ENCODE data around the gene C17orf100.
"Not testable (repeated sequence)": the region's sequence is repeated elsewhere in the genome, so short reads cannot be mapped to it uniquely, and the experiment has no call there.

Gene C17orf100

DNA sequence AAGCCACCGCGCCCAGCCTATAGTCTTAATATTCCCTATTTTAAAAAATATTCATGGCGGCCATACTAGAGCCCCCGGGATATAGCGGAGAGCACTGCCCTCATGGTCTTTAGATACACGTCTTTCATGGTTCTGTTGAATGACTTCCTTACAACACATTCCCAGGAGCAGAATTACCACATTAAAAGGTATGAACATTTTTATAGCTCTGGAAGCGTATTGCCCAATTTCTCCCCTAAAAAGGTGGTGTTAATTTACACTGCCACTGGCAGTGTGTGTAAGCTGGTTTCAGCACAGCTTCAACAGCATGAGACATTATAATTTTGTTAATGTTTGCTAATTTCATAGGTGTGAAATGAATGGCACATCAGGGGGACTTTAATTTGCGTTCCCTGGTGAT is 19.0 kb downstream of the C17orf100 start:
- no peak for DNase-seq

DNA sequence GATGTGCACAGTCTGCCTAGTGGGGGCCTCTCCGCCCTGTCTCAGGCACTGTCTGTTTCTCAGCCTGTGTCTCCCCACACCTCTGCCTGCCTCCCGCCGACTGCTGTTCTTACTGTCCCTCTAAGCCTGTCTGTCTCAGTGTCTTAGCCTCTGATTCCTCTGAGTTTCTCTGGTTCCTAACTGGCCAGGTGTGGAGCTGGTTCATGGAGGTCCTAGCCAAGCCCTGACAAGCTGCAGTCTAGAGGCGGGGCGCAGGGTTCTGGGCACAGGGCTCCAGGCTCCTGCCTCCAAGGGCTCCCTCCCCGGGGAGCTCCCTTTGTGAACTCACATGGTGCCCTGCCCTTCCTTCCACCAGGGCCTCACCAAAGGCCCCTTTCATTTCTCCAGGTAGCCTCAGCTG is 19.4 kb downstream of the C17orf100 start:
- DNase-seq = no peak

DNA sequence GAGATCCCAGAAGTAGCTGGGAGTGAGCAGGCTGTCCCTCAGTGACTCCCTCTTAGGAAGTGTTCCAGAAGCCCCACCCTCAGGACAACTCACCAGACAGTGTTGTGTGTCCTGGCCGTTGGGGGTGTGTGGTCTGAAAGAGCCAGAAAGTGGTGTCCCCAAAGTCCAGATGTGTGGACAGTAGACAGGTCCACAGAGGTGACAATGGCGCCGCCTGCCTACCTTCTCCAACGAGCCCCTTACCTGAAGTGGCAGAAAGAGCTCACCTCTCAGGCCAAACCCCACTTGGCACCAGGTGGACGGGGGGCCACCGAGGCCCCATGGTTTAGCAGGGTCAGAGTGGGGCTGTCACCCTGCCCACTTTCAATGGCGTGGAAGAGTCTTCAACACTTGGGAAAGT is 19.9 kb downstream of the C17orf100 start:
- no peak for DNase-seq

DNA sequence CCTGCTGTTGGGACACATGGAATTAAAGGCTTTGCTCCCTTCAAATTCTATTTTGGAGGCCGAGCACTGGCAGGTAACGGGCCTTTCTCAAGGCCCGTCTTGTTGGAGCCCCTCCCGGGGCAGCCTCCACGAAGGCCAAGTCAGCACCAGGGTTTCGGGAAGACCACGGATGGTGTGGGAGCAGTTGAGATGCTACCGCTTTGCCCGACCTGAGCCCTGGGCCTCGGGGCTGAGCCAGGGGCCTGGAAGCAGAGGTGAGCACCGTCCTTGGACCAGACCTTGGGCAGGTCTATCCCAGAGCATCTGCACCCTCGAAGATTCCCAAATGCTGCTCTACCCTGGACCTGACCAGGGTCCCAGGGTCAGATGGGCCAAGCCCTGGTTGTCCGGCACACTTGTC is 23.0 kb downstream of the C17orf100 start:
- DNase-seq = no peak

DNA sequence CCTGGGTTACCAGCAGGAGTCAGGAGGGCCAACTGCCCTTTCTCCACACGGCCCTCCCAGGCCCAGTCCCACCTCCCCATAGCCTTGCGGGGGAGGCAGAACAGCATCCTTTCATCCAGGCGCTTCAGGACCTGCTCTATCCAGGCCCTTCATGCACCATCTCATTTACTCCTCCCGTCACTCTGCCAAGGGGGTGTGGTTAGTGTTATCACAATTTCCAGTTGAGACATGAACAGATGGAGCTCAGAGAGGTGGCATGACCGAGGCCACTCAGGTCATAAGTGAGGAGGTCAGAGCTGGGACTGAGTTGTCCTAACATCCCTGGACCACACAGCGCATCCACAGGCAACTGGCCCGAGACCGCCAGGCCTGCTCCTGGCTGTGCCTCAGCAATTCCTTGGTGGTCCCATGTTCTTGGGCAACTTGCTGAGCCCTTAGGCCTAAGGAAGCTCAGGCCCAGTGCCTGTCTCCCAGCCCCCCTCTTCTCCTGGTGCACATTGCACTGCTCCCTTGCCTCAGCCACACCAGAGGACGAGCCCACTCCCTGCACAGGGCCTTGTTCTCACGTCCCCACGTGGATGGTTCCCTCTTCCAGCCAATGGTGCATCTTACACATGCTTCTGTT is 23.8 kb downstream of the C17orf100 start:
- DNase-seq = no peak

DNA sequence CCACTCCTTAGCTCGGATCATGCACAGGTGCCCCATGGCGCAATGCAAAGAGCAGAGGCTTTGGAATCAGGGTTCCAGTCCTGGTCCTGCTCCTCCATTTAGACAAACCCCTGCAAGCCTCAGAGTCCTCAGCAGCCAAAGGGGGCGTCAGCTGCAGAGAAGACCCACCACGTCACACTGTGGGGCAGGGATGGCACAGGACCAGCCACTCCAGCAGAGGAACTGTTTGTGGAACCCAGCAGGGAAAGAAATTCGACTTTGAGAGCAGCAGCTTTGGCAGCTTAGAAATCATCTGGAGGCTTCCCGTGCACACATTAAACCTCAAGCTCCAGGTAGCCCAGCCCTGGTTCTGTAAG is 25.2 kb downstream of the C17orf100 start:
- no peak for DNase-seq

DNA sequence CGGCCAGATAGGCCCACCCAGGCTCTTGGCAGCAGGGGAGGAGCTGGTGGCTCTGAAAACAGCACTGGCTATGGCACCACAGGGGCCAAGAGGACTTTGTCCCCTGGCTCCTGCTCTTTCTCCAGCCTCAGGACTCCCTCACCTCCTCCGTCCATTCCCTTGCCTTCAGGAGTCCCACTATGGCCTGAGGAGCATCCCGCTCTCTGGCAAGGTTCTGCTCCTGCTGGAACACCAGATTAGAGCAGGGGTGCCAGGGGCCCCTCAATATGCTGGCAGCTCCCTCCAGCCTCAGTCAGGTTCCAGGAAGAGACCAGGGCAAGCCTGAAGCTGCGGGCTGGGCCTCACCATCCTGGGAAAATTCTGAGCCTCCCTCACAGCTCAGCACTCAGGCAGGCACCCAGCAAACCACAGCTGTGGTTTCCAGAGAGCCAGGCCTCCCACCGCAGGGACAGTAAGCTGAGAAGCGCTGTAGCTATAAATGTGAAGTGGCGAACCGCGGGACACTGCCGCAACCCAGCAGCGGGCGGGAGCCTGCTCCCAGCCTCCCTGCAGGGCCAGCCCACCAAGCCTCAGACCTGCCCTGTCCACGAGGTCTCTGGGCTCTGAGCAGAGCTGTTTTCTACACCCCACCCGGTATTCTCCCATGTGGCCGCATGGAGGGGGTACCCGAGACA is 25.7 kb downstream of the C17orf100 start:
- no peak for DNase-seq

DNA sequence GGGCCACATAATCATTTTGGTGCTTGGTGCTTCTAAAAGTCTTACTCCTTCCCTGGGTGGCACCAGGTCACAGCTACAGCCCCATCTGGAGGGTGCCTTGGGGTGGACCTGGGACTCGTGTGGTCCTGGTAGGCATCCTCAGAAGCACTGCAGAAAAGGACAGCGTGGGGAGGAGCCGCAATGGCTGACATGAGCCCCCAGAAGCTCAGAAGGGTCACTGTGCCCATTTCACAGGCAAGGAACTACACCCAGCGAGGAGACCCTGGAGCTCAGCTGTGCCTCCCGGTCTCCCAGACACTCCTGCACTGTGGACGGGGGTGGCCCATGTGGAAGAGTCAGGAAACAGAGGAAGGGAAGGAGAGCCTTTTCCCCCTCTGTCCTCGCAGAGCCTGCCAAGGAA is 26.4 kb downstream of the C17orf100 start:
- no peak for DNase-seq

DNA sequence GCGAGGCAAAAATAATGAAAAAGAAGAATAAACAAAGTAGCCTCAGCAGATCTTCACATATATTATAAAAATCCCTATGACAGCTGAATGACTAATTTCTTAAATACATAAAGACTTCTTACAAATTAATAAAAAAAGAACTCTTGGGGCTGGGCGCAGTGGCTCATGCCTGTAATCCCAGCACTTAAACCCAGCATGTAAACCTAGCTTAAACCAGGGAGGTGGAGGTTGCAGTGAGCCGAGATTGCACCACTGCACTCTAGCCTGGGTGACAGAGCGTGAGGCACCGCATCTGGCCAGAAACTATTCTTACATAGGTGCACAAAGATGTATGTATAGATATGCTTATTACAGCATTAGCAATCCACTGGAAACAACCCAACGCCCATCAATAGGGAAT is 27.7 kb downstream of the C17orf100 start:
- DNase-seq = no peak

DNA sequence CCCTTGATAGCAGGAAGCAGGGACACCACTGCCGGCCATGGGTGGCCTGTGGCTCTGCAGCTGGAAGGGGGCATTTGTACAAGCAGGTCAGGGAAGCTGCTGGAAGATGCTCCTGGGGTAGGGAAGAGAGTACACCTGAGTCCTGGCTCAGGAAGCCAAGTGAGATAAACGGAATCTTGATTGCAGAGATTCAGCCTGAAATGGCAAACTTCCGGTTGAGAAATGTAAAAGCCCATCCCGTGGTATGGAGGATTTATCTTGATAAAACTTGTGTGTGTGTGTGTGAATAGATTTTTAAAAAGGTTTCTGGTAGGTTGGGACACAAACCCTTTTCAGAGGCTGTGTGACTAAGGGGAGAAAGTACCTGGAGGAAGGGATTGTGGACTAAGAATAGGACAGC is 29.6 kb downstream of the C17orf100 start:
- DNase-seq = no peak

DNA sequence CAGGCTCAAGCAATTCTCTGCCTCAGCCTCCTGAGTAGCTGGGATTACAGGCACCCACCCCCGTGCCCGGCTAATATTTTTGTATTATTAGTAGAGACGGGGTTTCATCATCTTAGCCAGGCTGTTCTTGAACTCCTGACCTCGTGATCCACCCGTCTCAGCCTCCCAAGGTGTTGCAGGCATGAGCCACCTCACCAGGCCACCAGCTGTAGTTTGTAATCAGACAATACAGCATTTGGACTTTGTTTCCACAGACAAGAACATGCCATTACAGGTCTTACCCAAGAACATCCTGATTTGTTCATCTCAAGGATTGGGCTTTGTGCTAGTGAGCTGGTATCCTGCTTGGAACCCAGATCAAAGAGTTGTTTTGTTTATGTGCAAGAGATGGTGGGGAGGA is 30.1 kb downstream of the C17orf100 start:
- no peak for DNase-seq

DNA sequence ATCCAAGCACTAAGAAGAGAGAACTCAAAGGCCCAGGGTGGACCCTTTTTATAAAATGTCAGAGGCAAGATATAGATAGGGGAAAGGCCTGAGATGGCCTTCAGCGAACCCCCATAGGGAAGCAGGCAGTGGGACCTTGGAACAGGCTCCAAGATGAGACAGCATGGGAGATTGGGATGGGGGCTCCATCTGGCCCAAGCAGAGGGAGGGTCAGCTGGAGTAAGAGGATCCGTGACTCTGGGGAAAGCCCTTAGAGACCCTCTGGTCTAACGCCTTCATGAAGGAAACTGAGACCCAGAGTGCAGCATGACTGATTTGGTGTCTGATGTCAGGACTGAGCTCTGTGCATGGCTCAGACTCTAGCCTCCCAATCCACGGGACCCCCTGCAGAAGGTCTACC is 30.8 kb downstream of the C17orf100 start:
- no peak for DNase-seq

DNA sequence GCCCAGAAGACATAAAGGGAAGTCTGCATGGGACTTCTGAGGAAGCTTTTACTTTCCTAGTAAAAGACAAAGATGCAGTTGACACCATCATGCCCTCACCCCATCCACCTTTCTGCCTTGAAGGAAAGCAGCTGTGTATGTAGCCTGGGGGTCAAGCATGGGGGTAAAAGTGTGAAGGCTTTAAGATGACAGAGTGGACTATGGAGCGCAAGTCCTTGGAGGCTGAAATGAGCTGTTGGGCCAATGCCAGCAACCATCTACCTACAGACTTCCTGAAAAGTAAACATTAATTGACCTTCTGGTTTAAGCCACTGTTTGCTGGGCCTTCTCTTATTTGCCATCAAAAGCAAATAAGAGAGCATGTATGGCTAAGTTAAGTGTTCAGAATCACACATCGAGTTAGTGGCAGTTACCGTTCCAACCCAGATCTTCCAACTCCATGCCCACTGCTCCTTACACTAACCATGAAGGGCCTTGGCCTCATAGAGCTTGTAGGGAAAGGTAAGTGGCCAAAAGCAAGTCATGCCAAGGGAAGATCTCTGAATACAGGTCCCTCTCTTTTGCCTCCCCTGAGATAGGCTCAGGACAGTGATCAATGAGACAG is 31.6 kb downstream of the C17orf100 start:
- no peak for DNase-seq

DNA sequence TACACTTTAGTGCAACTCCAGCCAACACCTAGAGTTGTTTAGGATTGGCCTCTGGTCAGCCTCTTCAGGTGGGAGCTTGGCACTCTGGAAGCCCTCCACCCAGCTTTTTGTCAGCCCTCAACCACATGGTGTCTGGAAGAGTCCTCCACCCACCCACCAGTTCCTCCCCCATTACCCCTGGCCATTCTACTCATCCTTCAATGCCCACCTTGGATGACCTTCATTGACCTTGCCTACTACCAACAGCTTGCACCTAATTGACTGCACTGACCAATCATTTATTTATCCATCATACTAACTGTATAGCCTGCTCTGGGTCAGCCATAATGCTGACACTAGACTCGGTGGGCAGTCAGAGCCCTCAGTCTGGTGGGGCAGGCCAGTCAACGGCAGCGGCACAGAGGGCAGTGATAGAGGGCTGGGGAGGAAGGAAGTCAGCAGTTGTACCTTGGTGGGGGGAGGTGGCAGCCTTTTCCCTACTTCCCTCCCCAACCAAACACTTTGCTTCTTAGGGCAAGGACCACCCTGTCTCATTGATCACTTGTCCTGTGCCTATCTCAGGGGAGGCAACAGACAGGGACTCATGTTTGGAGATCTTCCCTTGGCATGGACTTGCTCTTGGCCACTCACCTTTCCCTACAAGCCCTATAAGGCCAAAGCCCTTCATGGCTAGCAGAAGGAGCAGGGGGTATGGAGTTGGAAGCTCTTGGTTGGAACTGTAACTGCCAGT is 32.3 kb downstream of the C17orf100 start:
- DNase-seq = no peak

DNA sequence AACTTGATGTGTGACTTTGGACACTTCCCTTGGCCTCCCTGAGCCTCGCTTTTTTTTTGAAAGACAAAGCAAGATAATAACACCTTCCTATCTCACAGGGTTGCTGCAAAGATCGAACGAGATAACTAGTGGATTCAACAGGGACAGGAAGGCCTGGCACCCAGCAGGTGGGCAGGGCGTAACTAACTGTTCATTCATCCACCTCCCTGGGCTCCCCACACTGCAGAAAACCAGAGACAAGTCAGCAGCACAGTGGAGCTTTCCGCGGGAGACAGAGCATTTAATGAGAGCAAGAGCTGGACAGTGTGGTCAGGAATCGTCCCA is 32.9 kb downstream of the C17orf100 start:
- DNase-seq = no peak

DNA sequence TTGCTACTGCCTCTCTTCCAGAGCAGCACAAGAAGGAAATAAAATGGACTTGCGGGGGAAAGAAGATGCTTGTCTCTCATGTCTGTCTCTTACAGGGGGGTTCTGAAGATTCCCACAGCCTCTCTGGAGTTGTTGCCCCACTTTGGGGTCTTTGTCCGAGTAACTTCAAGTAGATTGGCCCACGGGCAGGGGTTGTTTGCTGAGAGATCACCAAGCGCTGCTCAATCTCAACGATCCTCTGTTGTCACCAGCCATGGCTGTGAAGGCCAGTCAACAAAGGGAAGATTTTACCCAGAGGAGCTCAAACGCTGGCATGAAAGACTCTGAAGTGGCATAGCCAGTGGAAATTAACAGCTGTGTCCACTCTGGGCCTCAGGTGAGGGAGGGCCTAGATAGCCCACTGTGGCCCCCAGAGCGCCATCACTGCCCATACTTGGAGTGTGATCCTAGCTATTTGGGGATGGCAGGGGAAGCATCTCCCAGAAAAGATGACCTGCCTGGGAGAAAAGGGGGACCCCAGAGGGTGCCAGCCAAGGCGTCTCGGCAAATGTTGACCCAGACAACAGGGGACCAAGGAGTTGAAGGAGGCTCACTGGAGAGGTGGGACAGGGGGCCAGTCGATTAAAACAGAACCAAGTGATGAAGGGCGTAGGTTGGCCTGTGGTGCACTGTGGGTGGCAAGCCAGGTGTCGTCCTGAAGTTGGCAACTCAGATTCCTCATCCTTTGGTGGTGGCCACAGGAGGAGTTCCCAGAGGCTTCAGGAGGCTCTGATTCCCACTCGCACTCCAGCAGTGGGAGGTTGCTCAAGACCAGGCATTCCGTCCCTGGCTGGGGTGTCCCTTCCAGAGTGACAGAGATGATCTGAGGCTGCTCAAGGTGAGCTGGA is 33.6 kb downstream of the C17orf100 start:
- no peak for DNase-seq

DNA sequence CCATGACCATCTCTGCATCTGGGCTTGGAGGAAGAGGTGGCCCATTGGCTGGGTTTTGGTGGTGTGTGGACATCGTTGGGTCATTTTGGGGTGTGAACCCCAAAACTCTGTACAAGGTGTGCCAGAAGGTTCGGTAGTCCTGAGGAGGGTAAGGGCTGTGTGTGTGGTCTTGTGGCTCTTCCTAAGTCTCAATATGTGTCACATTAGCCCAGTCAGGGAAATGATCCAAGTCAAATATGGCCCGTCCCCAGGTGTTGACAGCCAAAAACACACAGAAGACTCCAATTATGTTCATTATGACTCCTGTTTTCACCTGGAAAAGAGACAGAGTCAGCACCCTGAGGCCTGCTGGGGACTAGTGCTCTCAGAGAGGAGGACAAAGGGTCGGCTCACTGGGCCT is 34.5 kb downstream of the C17orf100 start:
- no peak for DNase-seq

DNA sequence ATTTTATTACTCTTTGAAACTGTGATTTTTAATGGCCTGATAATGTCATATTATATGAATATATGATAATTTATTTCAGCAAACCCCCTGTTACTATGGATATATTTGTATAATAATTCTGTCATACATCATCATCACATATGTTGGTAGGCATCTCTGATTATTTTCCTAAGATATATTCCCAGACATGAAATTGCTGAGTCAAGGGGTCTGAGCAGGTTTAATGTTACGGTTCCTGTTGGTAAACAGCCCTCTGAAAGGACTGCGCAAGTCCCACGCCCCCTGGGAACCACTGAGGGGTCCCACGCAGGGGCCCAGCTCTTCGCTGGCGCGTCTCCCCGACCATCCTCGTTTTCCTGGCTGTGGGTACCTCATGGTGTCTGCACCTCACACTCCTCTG is 37.4 kb downstream of the C17orf100 start:
- no peak for DNase-seq

DNA sequence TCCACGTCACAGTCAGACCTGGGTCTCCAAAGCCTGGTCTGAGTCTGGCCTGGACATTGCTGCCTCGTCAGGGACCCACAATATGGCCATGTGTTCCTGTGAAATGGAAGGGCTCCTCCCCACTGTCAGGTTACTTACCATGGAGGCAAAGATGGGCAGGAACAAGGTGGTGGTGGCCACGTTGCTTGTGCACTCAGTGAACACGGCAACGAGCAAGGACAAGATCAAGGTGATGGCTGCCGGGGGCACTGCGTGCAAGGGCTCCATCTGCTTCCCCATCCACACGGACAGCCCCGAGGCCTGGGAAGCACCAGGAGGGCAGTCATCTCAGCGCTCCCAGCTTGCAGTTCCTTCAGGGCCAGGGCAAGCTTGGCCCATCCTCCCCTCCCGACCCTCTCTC is 39.1 kb downstream of the C17orf100 start:
- DNase-seq = no peak

DNA sequence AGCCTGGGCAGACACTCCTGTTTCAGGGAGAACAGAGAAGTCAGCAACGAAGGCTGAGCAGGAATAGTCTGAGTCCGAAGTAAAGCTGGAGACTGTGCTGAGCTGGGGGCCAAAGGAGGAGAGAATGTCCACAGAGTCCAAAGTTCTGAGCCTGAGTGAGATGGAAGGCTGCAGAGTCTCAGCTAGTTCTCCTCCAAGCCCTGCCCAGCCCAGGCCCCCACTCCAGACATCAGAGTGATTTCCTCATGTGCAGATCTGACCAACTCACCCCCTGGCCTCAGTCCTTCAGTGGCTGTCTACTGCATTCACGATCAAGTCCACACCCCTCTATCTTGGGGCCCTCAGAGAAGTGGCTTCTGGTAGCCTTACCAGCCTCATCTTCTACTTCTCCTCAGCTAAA is 40.0 kb downstream of the C17orf100 start:
- no peak for DNase-seq

DNA sequence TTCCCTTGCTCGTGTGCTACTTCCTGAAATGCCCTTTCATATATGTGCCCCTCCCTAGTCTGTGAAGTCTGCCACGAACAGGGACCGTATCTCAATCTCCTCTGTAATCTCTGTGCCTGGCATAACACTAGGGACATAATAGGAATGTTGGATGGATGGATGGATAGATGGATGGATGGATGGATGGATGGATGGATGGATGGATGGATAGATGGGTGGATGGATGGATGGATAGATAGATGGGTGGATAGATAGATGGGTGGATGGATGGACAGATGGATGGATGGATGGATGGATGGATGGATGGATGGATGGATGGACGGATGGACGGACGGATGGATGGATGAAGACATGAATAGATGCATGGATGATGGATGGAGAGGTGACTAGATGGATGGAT is 40.4 kb downstream of the C17orf100 start:
- not testable (repeated sequence) for DNase-seq

DNA sequence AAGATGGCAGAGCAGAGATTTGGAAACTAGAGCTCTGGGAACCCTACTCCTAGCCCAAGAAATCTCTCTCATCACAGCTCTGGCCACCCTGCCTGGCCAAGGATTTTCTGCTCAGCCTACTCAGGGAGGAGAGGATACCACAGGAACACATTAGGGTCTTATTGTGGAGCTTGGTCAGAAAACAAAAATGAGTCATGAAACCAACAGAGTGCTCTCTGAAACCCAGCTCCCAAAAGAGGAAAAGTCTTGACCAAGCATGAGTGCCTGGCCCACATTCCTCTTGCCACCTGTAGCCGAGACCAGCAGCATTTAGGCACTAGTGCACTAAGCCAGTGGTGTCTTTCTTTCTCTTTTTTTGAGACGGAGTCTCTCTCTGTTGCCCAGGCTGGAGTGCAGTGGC is 43.5 kb downstream of the C17orf100 start:
- DNase-seq = no peak

DNA sequence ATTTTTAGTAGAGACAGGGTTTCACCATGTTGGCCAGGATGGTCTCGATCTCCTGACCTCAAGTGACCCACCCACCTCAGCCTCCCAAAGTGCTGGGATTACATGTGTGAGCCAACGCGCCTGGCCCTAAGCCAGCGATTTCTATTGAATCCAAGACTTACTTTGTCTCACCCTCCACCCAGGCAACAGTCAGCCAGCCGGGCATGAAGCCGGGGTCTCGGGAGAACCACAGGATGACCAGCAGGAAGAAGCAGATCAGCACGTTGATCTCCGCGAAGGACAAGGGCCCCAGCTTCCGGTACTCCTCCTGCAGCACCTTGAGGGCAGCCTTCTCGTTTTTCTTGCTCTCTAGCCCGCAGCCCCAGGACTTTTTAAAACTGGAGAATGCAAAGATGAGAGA is 44.0 kb downstream of the C17orf100 start:
- no peak for DNase-seq

Data from NCI-H526 treated with DMSO at 0.1 percent for 48 hours (cell line).